Middle frontal gyrus (tissue), 1 donor: ENCODE data around the gene NT5E.

Experiments used
- DNase-seq: peaks from one replicate; pipeline ENCODE4 v3.0.0-alpha.2; 2015; ENCODE audit warnings: low spot score; ENCODE audit errors: extremely low spot score

The NT5E gene

GRCh38 chr6:85459224-85459901, 9.5 kb downstream of the NT5E start:
- DNase-seq: no peak

- DNase-seq: no peak
These were observed 10.5 kb downstream of the NT5E start for GRCh38 chr6:85460154-85460920.

GRCh38 chr6:85460921-85461797, 11.3 kb downstream of the NT5E start:
- DNase-seq: no peak

GRCh38 chr6:85461798-85462170, 11.9 kb downstream of the NT5E start:
- DNase-seq: no peak

- no peak for DNase-seq
These were observed 12.8 kb downstream of the NT5E start for GRCh38 chr6:85462673-85463072.

GRCh38 chr6:85463621-85464259, 13.9 kb downstream of the NT5E start:
- DNase-seq: no peak

- DNase-seq: no peak
These were observed 14.4 kb downstream of the NT5E start for GRCh38 chr6:85464260-85464644.

GRCh38 chr6:85464722-85465150, 14.9 kb downstream of the NT5E start:
- no peak for DNase-seq

GRCh38 chr6:85465762-85466161, 15.9 kb downstream of the NT5E start:
- no peak for DNase-seq

GRCh38 chr6:85468326-85468725, 18.4 kb downstream of the NT5E start:
- no peak for DNase-seq

GRCh38 chr6:85469276-85470022, 19.6 kb downstream of the NT5E start:
- DNase-seq: no peak

GRCh38 chr6:85470023-85470410, 20.1 kb downstream of the NT5E start:
- DNase-seq: no peak

GRCh38 chr6:85472744-85473143, 22.9 kb downstream of the NT5E start:
- DNase-seq: no peak

GRCh38 chr6:85473748-85474147, 23.9 kb downstream of the NT5E start:
- DNase-seq: no peak

- DNase-seq: no peak
These were observed 26.6 kb downstream of the NT5E start for GRCh38 chr6:85476532-85476931.

- DNase-seq: no peak
These were observed 29.3 kb downstream of the NT5E start for GRCh38 chr6:85479208-85479607.

GRCh38 chr6:85482206-85482904, 32.5 kb downstream of the NT5E start:
- no peak for DNase-seq

GRCh38 chr6:85482905-85483700, 33.2 kb downstream of the NT5E start:
- DNase-seq: peak; percentile 21

GRCh38 chr6:85483846-85484245, 34.0 kb downstream of the NT5E start:
- DNase-seq: no peak
